ENCODE data around the gene WRAP73. TPM values are rescaled to one million over a fixed set of nuclear protein-coding genes. Genes with fewer than 3 reads are reported as not detected.

WRAP73 gene
- total RNA-seq, 1 experiment from 2014 or later: 33.9 TPM

- no peak for DNase-seq (ENCODE audit: low read depth)
Observed at GRCh38 chr1:3650248-3651025, 534 bp upstream of the WRAP73 start.

GRCh38 chr1:3646596-3646995 lies 3.3 kb downstream of the WRAP73 start:
- DNase-seq (ENCODE audit: low read depth): no peak

DNA sequence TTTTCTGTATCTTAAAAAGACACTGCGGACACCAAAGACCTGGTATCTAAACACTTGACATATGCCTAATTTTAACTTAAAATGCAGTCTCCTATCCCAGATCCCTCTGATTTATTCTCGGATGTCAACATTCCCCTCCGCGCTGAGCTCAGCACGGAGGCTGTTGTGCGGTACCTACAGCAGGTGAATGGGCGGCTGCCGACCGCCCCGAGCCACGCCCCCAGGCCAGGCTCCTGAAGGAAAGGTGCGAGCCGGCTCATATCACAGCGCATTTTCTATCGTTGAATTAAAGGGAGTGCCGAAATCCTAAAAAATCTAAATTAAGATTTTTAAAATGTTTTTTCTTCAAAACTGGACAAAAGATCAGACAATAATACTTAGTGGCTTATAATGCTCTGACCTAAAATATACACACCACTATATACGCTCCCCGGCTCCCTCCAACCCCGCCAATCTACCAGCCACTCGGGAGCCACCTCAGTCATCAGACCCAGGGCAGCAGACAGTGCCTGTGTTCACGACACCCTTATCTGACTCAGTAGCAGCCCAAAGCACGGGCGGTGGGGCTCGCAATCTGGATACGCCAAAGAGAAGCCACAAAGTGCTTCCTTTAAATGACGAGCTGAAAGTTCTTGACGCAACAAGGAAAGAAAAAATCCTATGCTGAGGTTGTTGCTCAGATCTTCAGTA lies 4.1 kb downstream of the WRAP73 start:
- no peak for DNase-seq (ENCODE audit: low read depth)

DNA sequence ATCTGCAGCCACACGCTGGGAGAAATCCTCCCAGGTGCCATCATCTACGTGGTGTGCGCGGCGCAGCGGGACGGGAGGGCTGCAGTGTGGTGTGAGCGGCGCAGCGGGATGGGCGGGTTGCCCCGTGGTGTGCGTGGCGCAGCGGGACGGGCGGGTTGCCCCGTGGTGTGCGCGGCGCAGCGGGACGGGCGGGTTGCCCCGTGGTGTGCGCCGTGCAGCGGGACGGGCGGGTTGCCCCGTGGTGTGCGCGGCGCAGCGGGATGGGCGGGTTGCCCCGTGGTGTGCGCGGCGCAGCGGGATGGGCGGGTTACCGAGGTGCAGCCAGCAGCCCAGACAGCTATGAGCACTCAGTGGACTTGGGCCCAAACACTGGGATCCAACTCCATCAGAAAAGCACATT lies 4.7 kb downstream of the WRAP73 start:
- DNase-seq (ENCODE audit: low read depth): no peak

DNA sequence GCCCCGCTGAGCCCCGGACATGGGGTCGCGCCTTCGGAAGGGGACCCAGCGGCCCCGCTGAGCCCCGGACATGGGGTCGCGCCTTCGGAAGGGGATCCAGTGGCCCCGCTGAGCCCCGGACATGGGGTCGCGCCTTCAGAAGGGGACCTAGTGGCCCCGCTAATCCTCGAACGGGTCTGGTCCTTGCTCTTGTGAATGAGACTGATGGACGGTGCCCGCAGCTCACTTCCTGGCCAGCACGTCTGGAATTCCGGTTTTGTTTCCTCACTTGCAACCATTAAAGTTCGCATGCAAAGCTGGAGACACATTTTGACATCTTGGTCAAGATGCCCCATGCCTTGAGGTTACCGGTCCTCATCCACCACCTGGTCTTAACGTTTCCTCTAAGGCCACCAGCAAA lies 5.6 kb downstream of the WRAP73 start:
- no peak for DNase-seq (ENCODE audit: low read depth)

DNA sequence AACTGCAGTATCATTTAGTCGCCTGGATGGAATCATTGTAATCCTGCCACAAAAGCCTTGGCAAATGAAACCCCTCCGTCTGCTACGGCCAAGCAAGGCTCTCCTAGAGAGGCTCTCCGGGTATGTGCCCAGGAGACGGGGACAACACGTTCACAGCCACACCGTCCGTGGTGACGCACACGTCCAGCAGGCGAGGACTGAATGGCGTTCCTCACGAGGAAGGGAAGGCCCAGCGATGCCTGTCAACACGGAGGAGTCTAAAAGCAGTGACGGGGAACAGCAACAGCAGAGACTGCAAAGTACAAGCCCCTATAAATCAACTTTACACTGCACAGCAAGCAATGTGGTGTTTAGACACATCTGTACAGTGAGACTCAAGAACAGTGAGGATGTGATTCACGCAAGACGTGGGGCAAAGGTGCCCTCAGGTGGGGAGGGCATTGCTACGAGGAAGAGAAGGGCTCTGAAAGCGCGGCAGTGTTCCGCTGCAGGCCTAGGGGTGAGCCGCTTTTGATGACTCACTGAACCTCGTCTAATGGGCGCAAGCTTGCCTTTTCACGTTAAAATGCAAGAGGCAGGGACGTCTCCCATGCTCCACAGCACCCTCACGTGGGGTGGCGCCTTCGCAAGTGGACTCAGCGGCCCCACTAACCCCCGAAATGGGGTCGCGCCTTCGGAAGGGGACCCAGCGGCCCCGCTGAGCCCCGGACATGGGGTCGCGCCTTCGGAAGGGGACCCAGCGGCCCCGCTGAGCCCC lies 6.8 kb downstream of the WRAP73 start:
- no peak for DNase-seq (ENCODE audit: low read depth)

- DNase-seq (ENCODE audit: low read depth): no peak
Observed at GRCh38 chr1:3641816-3642215, 8.1 kb downstream of the WRAP73 start.

- no peak for DNase-seq (ENCODE audit: low read depth)
Observed at GRCh38 chr1:3641046-3641760, 8.7 kb downstream of the WRAP73 start.

DNA sequence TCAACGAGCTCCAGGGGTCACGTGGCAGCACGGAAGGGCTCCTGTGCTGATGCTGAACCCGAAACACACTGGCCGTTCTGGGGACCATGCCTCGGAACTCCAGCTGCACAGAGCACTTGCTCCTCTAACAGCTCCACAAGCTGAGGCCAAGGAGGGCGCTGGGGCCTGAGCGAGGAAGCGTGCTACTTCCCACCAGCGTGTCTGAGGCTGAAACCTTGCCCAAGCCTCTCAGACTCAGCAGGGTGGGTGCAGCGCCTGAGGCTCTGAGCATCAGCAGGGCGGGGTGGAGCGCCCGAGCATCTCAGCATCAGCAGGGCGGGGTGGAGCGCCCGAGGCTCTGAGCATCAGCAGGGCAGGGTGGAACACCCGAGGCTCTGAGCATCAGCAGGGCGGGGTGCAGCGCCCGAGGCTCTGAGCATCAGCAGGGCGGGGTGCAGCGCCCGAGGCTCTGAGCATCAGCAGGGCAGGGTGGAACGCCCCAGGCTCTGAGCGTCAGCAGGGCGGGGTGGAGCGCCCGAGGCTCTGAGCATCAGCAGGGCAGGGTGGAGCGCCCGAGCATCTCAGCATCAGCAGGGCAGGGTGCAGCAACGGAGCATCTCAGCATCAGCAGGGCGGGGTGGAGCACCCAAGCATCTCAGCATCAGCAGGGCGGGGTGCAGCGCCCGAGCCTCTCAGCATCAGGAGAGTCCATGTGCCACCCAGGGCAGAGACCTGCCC lies 9.6 kb downstream of the WRAP73 start:
- DNase-seq (ENCODE audit: low read depth): no peak

GRCh38 chr1:3639397-3639911 lies 10.4 kb downstream of the WRAP73 start:
- no peak for DNase-seq (ENCODE audit: low read depth)

- DNase-seq (ENCODE audit: low read depth): no peak
Observed at GRCh38 chr1:3638676-3639075, 11.2 kb downstream of the WRAP73 start.

- no peak for DNase-seq (ENCODE audit: low read depth)
Observed at GRCh38 chr1:3638027-3638426, 11.9 kb downstream of the WRAP73 start.

DNA sequence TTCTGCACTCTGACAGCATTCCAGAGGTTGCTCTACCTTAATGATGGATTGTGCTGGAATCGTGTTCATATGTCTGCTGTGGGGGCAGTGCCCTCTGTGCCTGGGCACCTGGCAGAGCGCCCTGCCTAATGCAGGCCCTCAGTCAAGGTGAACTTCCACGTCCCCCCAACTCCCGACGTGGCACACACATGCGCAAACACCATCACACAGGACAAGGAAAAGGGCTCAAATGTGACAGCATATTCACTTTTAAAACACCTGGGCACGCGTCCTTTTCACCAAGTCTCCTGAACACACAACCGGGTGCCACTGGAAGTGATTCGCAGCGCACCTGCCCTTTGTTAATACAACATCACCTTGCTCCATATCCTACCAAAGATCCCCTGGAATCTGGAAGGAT lies 13.4 kb downstream of the WRAP73 start:
- DNase-seq (ENCODE audit: low read depth): no peak

DNA sequence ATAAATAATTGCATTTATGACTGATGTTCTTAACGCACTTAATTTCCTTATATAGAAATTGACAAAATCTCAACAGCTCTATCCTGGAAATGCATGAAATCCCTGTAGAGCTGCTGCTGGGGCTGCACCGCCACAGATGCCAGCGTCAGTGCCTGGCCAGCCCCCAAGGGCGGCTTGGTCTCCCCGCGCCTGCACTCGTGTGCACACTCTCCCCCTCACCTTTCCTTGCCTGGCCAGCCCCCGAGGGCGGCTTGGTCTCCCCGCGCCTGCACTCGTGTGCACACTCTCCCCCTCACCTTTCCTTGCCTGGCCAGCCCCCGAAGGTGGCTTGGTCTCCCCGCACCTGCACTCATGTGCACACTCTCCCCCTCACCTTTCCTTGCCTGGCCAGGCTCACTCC lies 13.8 kb downstream of the WRAP73 start:
- DNase-seq (ENCODE audit: low read depth): no peak

GRCh38 chr1:3634059-3634800 lies 15.7 kb downstream of the WRAP73 start:
- DNase-seq (ENCODE audit: low read depth): no peak

DNA sequence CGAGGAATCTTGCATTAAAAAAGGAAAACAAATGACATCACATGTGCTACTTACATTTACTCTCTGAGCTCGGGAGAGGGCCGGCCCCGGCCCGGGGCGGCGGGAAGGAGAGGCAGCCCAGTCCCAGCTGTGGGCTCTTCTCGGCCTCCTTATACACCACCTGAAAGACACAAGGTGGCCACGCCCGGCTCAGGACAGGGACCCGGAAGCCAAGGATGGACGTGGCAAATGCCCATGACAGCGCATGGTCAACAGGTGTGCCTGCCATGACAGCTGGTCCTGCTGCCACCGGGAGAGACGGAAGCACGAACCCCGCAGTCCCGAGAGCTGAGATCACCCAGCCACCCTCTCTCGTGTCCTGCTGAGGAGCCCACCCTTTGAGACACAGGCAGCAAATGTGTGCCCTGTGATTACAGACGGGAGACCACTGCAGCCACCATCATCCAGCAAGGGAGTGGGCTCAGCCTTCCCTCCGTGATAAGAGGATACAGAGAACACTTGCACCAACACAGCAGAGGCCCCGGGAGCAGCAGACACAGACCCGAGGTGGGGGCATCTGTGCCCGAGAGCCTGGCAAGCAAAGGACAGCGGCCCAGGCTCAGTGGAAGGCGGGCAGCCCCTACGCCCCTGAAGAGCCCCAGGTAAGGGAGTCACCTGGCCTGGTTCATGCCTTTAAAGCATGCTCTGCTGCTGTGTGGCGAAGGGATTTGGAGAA lies 16.4 kb downstream of the WRAP73 start:
- no peak for DNase-seq (ENCODE audit: low read depth)

GRCh38 chr1:3632716-3633343 lies 17.1 kb downstream of the WRAP73 start:
- no peak for DNase-seq (ENCODE audit: low read depth)

DNA sequence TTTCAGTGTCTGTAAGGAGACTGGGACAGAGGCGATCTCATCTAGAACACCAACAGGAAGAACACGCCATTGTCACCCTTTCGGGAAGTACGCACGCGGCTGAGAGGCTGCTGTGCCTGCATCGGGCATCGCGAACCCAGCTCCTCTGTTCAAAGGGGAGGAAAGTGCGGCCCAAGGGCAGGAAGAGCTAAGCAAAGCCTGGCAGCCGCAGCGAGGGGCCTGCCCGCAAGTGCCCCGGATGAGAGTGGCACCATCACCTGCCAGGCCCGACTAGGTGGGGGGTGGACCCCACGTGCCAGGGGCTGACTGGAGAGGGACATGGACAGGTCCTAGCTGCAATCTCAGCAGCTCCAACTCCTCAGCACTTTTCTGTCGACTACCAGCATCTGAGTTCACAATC lies 17.6 kb downstream of the WRAP73 start:
- no peak for DNase-seq (ENCODE audit: low read depth)
